Kidney epithelial cell (primary cell): ENCODE results near the gene FMN2. TPM values are rescaled to one million over a fixed set of nuclear protein-coding genes. Genes with fewer than 3 reads are reported as not detected.

Experiments used
- DNase-seq: peaks from one replicate; pipeline ENCODE4 v3.0.0-alpha.2; 2010; ENCODE audit warnings: low read depth
- H3K27me3 ChIP-seq: 2 replicates; pipeline ENCODE4 v1.6.0; 2011; ENCODE audit warnings: low read length; ENCODE audit not compliant: control insufficient read depth, insufficient read depth
- H3K36me3 ChIP-seq: 2 replicates; pipeline ENCODE4 v1.5.1; 2011; ENCODE audit warnings: low read length; ENCODE audit not compliant: control insufficient read depth, insufficient read depth
- H3K4me3 ChIP-seq: 2 replicates; pipeline ENCODE4 v1.5.1; 2011; ENCODE audit warnings: low read depth, mild to moderate bottlenecking, control low read depth, low read length
- CTCF ChIP-seq: IDR thresholded peaks from 2 replicates; pipeline ENCODE4 v1.5.1; 2011; ENCODE audit warnings: mild to moderate bottlenecking, moderate library complexity, low read length, control low read depth, inconsistent platforms; ENCODE audit not compliant: insufficient read depth, poor library complexity, severe bottlenecking
- total RNA-seq: library from RNA; depleted of rRNA; stranded (reverse); fragments of >200 nt; gene quantifications from 2 replicates; pipeline ENCODE4 v1.2.3, GENCODE V29; 2015

FMN2 gene
- total RNA-seq, 1 donor from 2014 or later = 0.33 TPM

- H3K27me3 ChIP-seq = no peaks in the 10 kb centered on the region
- no peak for TF ChIP-seq CTCF
- no peak overlapping the region for H3K4me3 ChIP-seq
- H3K36me3 ChIP-seq = no peaks in the 10 kb centered on the region
- DNase-seq = no peak
These were observed 384.1 kb downstream of the FMN2 start for GRCh38 chr1:240475832-240476231.

- DNase-seq = no peak
- H3K36me3 ChIP-seq = no peaks in the 10 kb centered on the region
- no peaks in the 10 kb centered on the region for H3K27me3 ChIP-seq
- H3K4me3 ChIP-seq = no peak overlapping the region
- TF ChIP-seq CTCF = no peak
These were observed 386.9 kb downstream of the FMN2 start for GRCh38 chr1:240478536-240478935.

- H3K4me3 ChIP-seq = no peak overlapping the region
- DNase-seq = no peak
- no peak for TF ChIP-seq CTCF
These were observed 393.2 kb downstream of the FMN2 start for GRCh38 chr1:240484804-240485443.

GRCh38 chr1:240486611-240487010, 394.9 kb downstream of the FMN2 start:
- H3K27me3 ChIP-seq = no peaks in the 10 kb centered on the region
- no peak for DNase-seq
- no peak overlapping the region for H3K4me3 ChIP-seq
- TF ChIP-seq CTCF = no peak
- H3K36me3 ChIP-seq = no peaks in the 10 kb centered on the region

More at GRCh38 chr1:240484804-240485443, 393.2 kb downstream of the FMN2 start:
- Histone ChIP-seq H3K36me3 (no peaks in the 10 kb centered on the region), H3K27me3 (no peaks in the 10 kb centered on the region)

GRCh38 chr1:240487493-240487892, 395.8 kb downstream of the FMN2 start:
- no peak for TF ChIP-seq CTCF
- Histone ChIP-seq H3K36me3 (no peaks in the 10 kb centered on the region), H3K4me3 (no peak overlapping the region), H3K27me3 (no peaks in the 10 kb centered on the region)
- DNase-seq = no peak

GRCh38 chr1:240491156-240491555, 399.5 kb downstream of the FMN2 start:
- no peaks in the 10 kb centered on the region for H3K27me3 ChIP-seq
- no peak for TF ChIP-seq CTCF
- H3K36me3 ChIP-seq = no peaks in the 10 kb centered on the region
- H3K4me3 ChIP-seq = no peak overlapping the region
- no peak for DNase-seq
